H1 (cell line): ENCODE data around the gene EVC2. TPM values are rescaled to one million over a fixed set of nuclear protein-coding genes. Genes with fewer than 3 reads are reported as not detected.

Source experiments
- CTCF ChIA-PET: fragments of 300-600 bp; sonication (Branson Sonifier 250); formaldehyde crosslinking; loops from one replicate; lab custom pipeline; 2021; ENCODE audit not compliant: partially characterized antibody; lab: Charles Lee
- POLR2A ChIA-PET: fragments of 300-600 bp; sonication (Branson Sonifier 250); formaldehyde crosslinking; loops from one replicate; lab custom pipeline; 2021; ENCODE audit warnings: inconsistent platforms; ENCODE audit not compliant: partially characterized antibody; lab: Charles Lee
- DNase-seq, 2 experiments: peaks; one replicate each; pipeline versions ENCODE4 v3.0.0 to v3.0.0-alpha.2; 2010 to 2022; ENCODE audit warnings: low spot score in 2 of 2, low read depth in 1 of 2, mixed read lengths in 1 of 2
- FAIRE-seq: peaks from 2 replicates; lab custom pipeline; 2011; peaks lifted over from hg19 to GRCh38; lab: Jason Lieb, UNC
- H2AFZ ChIP-seq: 2 replicates; pipeline ENCODE4 v1.8.1; 2012; ENCODE audit warnings: low read length, inconsistent platforms
- H2AK5ac ChIP-seq: 2 replicates; pipeline ENCODE4 v1.6.1; 2013; ENCODE audit warnings: low read depth, low read length
- H2BK120ac ChIP-seq: replicated peaks from 2 replicates; pipeline ENCODE3; 2013; ENCODE audit warnings: low read depth, low read length, inconsistent platforms
- H2BK12ac ChIP-seq: 2 replicates; pipeline ENCODE4 v1.6.1; 2013; ENCODE audit warnings: low read depth, low read length
- H2BK15ac ChIP-seq: 2 replicates; pipeline ENCODE4 v1.6.1; 2013; ENCODE audit warnings: low read length
- H2BK20ac ChIP-seq: 2 replicates; pipeline ENCODE4 v1.6.1; 2013; ENCODE audit warnings: low read length
- H2BK5ac ChIP-seq: 2 replicates; pipeline ENCODE4 v1.6.1; 2013; ENCODE audit warnings: low read depth, low read length
- H3K14ac ChIP-seq: 2 replicates; pipeline ENCODE4 v1.6.1; 2013; ENCODE audit warnings: inconsistent platforms; ENCODE audit not compliant: insufficient read length
- H3K18ac ChIP-seq: 2 replicates; pipeline ENCODE4 v1.6.1; 2013; ENCODE audit warnings: low read length; ENCODE audit errors: extremely low read depth
- H3K23ac ChIP-seq: 2 replicates; pipeline ENCODE4 v1.6.1; 2013; ENCODE audit warnings: inconsistent platforms; ENCODE audit not compliant: insufficient read length
- H3K23me2 ChIP-seq: 2 replicates; pipeline ENCODE4 v1.6.1; 2013; ENCODE audit warnings: low read depth, low read length
- H3K27ac ChIP-seq: 2 replicates; pipeline ENCODE4 v1.6.1; 2011; ENCODE audit warnings: low read depth, low read length, inconsistent platforms
- H3K27me3 ChIP-seq, 4 experiments: replicated peaks in 1 of 4; 1 replicate in 1 of 4; 2 replicates in 3 of 4; pipeline versions ENCODE4 v1.6.1 to v1.8.1; 2011 to 2013; ENCODE audit warnings: low read length in 3 of 4, mild to moderate bottlenecking in 3 of 4, inconsistent platforms in 2 of 4, mixed read lengths in 2 of 4, moderate library complexity in 1 of 4; ENCODE audit not compliant: control insufficient read depth in 3 of 4, insufficient read depth in 3 of 4; ENCODE audit errors: extremely low read depth in 1 of 4
- H3K36me3 ChIP-seq, 4 experiments: 2 replicates each; pipeline versions ENCODE4 v1.6.1 to v1.8.1; 2011 to 2013; ENCODE audit warnings: mild to moderate bottlenecking in 4 of 4, low read length in 3 of 4, moderate library complexity in 2 of 4, control low read depth in 1 of 4, inconsistent platforms in 1 of 4; ENCODE audit not compliant: insufficient read depth in 4 of 4, control insufficient read depth in 2 of 4
- H3K4ac ChIP-seq: replicated peaks from 2 replicates; pipeline ENCODE3; 2013; ENCODE audit warnings: low read length, low read depth, mixed read lengths, inconsistent platforms; ENCODE audit not compliant: insufficient read length
- H3K4me1 ChIP-seq, 4 experiments: replicated peaks in 1 of 4; 1 replicate in 1 of 4; 2 replicates in 3 of 4; pipeline versions ENCODE4 v1.6.1 to v1.8.1; 2011 to 2013; ENCODE audit warnings: low read length in 3 of 4, inconsistent platforms in 2 of 4, mixed read lengths in 1 of 4; ENCODE audit not compliant: insufficient read depth in 4 of 4, control insufficient read depth in 3 of 4
- H3K4me2 ChIP-seq, 2 experiments: 2 replicates each; pipeline versions ENCODE4 v1.6.1 to v1.8.1; 2011 to 2013; ENCODE audit warnings: low read depth in 2 of 2, low read length in 2 of 2, control low read depth in 1 of 2, inconsistent platforms in 1 of 2, mild to moderate bottlenecking in 1 of 2; ENCODE audit not compliant: insufficient read depth in 1 of 2
- H3K4me3 ChIP-seq, 4 experiments: fragments of 200-600, 300-600 bp in 1 of 4; sonication (generic), shearing (Covaris generic), sonication (Bioruptor Twin) in 1 of 4; 2 replicates each; pipeline versions ENCODE4 v1.5.1 to v1.8.1; 2011 to 2016; ENCODE audit warnings: low read length in 4 of 4, low read depth in 3 of 4, control low read depth in 2 of 4, inconsistent platforms in 2 of 4, mild to moderate bottlenecking in 2 of 4, mixed read lengths in 1 of 4, moderate library complexity in 1 of 4; ENCODE audit not compliant: insufficient read depth in 2 of 4; ENCODE audit errors: extremely low read depth in 1 of 4
- H3K56ac ChIP-seq: replicated peaks from 2 replicates; pipeline ENCODE3; 2013; ENCODE audit warnings: low read depth, mild to moderate bottlenecking, mixed read lengths, low read length, inconsistent platforms; ENCODE audit not compliant: insufficient read length
- H3K79me1 ChIP-seq: 2 replicates; pipeline ENCODE4 v1.6.1; 2013; ENCODE audit warnings: low read depth, low read length, control low read depth
- H3K79me2 ChIP-seq, 2 experiments: 2 replicates each; pipeline versions ENCODE4 v1.6.1 to v1.8.1; 2012 to 2013; ENCODE audit warnings: low read length in 2 of 2, mild to moderate bottlenecking in 2 of 2, inconsistent platforms in 1 of 2; ENCODE audit not compliant: insufficient read depth in 2 of 2, control insufficient read depth in 1 of 2
- H3K9ac ChIP-seq, 4 experiments: replicated peaks in 1 of 4; 1 replicate in 1 of 4; 2 replicates in 3 of 4; pipeline versions ENCODE4 v1.6.1 to v1.8.1; 2011 to 2013; ENCODE audit warnings: low read depth in 3 of 4, low read length in 3 of 4, control low read depth in 2 of 4, mild to moderate bottlenecking in 2 of 4, moderate library complexity in 2 of 4, inconsistent platforms in 1 of 4; ENCODE audit errors: extremely low read depth in 1 of 4
- H3K9me3 ChIP-seq, 2 experiments: 2 replicates each; pipeline versions ENCODE4 v1.6.1 to v1.8.1; 2012 to 2013; ENCODE audit warnings: mild to moderate bottlenecking in 2 of 2, moderate library complexity in 2 of 2, control low read depth in 1 of 2, inconsistent platforms in 1 of 2, low read depth in 1 of 2, low read length in 1 of 2, mixed read lengths in 1 of 2; ENCODE audit not compliant: insufficient read depth in 2 of 2
- H4K20me1 ChIP-seq, 2 experiments: replicated peaks in 1 of 2; 2 replicates each; pipeline versions ENCODE3 to v1.8.1; 2011 to 2013; ENCODE audit warnings: inconsistent platforms in 2 of 2, low read length in 2 of 2, mild to moderate bottlenecking in 1 of 2; ENCODE audit not compliant: insufficient read depth in 2 of 2, control insufficient read depth in 1 of 2
- H4K5ac ChIP-seq: 2 replicates; pipeline ENCODE4 v1.6.1; 2013; ENCODE audit warnings: low read length, low read depth, mixed read lengths, inconsistent platforms; ENCODE audit not compliant: insufficient read length
- H4K8ac ChIP-seq: 2 replicates; pipeline ENCODE4 v1.8.0; 2013; ENCODE audit warnings: mild to moderate bottlenecking, moderate library complexity, low read length, inconsistent platforms; ENCODE audit not compliant: insufficient read depth; ENCODE audit errors: extremely low read depth
- H4K91ac ChIP-seq: replicated peaks from 2 replicates; pipeline ENCODE3; 2013; ENCODE audit warnings: low read length, mixed read lengths, inconsistent platforms; ENCODE audit not compliant: insufficient read length
- BACH1 ChIP-seq: IDR thresholded peaks from 2 replicates; pipeline ENCODE4 v1.6.1; 2012; ENCODE audit warnings: low read length, improper control_type of control experiment
- CEBPB ChIP-seq: IDR thresholded peaks from 2 replicates; pipeline ENCODE4 v1.6.1; 2012; ENCODE audit warnings: low read depth, low read length
- E2F6 ChIP-seq: IDR thresholded peaks from 2 replicates; pipeline ENCODE4 v1.6.1; 2012; ENCODE audit warnings: inconsistent platforms
- FOSL1 ChIP-seq: IDR thresholded peaks from 2 replicates; pipeline ENCODE4 v1.6.1; 2011; ENCODE audit warnings: mild to moderate bottlenecking, low read depth, low read length, moderate library complexity; ENCODE audit not compliant: insufficient read depth
- MAFK ChIP-seq: IDR thresholded peaks from 2 replicates; pipeline ENCODE4 v1.6.1; 2012; ENCODE audit warnings: low read depth, mild to moderate bottlenecking, improper control_type of control experiment, low read length
- NANOG ChIP-seq: IDR thresholded peaks from 2 replicates; pipeline ENCODE4 v1.6.1; 2011; ENCODE audit warnings: low read length, low read depth, mild to moderate bottlenecking, inconsistent platforms; ENCODE audit not compliant: insufficient read depth, poor library complexity, severe bottlenecking
- PHF8 ChIP-seq: fragments of 200-600 bp; sonication (generic); conservative IDR thresholded peaks from 2 replicates; pipeline ENCODE4 v1.7.1; 2012; ENCODE audit warnings: low read depth, mild to moderate bottlenecking, inconsistent platforms, low read length, moderate library complexity
- SP1 ChIP-seq: IDR thresholded peaks from 2 replicates; pipeline ENCODE4 v1.6.1; 2011; ENCODE audit warnings: low read depth, low read length
- WGBS, 2 experiments: shearing (Covaris generic) in 1 of 2; methylation state at CpG; one replicate each; pipeline versions ENCODE4 v1.1.6 to v1.1.7; 2013 to 2015; ENCODE audit warnings: low lambda C conversion rate in 2 of 2, mixed read lengths in 2 of 2, inconsistent platforms in 1 of 2, low coverage in 1 of 2, missing lambda C conversion rate in 1 of 2; ENCODE audit not compliant: insufficient replicate concordance in 2 of 2, insufficient coverage in 1 of 2, insufficient read length in 1 of 2; ENCODE audit errors: extremely low coverage in 1 of 2, missing lambda C conversion rate in 1 of 2; 5-methylcytosine and 5-hydroxymethylcytosine counted together
- polyA plus RNA-seq, 7 experiments: library from polyadenylated mRNA; depleted of rRNA in 3 of 7; stranded (reverse) in 5 of 7; unstranded in 2 of 7; fragments of >200 nt in 5 of 7; fragments of 200-250 nt in 2 of 7; gene quantifications; 1 replicate in 5 of 7; 2 replicates in 1 of 7; 4 replicates in 1 of 7; pipeline versions ENCODE4 v1.2.1 to v1.2.3, GENCODE V29; 2011 to 2013; ENCODE audit warnings: missing spikeins in 2 of 7, mixed read lengths in 2 of 7
- total RNA-seq: library from RNA; stranded (reverse); fragmentation: NEBNext Ultra II Directional; extraction: Animal tissue kit (Norgen Biotek cat#: 25700); gene quantifications from 2 replicates; pipeline ENCODE4 v1.2.1, GENCODE V29; 2021

The EVC2 gene
- total and polyA plus RNA-seq, 2 of the 8 experiments (the other 6 are each of a cell fraction or from before 2014, with no cell fraction given), result 0.73 to 5.9 TPM

GRCh38 chr4:5561286-5561685, 147.1 kb downstream of the EVC2 start:
- Histone ChIP-seq H3K79me1 (no peaks in the 10 kb centered on the region), H4K91ac (no peak overlapping the region), H4K8ac (no peak overlapping the region), H3K79me2 (no peaks in the 10 kb centered on the region), H2AK5ac (no peak overlapping the region), H3K9me3 (no peaks in the 10 kb centered on the region), H2BK120ac (no peak overlapping the region), H2BK20ac (no peak overlapping the region), H3K18ac (no peak overlapping the region), H3K23ac (no peak overlapping the region), H2BK5ac (no peak overlapping the region), H3K9ac (no peak overlapping the region), H3K56ac (no peak overlapping the region), H3K36me3 (0 out of 8 replicates have a peak, but pooled peaks cover 0 to 3% (median 0%) of the 10 kb centered on the region in 4 experiments), H2BK12ac (no peak overlapping the region), H3K27me3 (no peaks in the 10 kb centered on the region), H3K4me1 (no peaks in the 10 kb centered on the region; a peak in 1 of 7 replicates), H4K5ac (no peak overlapping the region), H3K4me3 (no peak overlapping the region), H3K14ac (no peak overlapping the region), H2BK15ac (no peak overlapping the region), H3K23me2 (no peaks in the 10 kb centered on the region), H2AFZ (no peak overlapping the region), H4K20me1 (no peaks in the 10 kb centered on the region), H3K27ac (no peak overlapping the region), H3K4me2 (no peak overlapping the region), H3K4ac (no peak overlapping the region)
- POLR2A ChIA-PET, result no interaction called here
- FAIRE-seq (no peak), DNase-seq (peak in 1 of 2 experiments; percentile 4)
- TF ChIP-seq BACH1 (no peak), MAFK (no peak), SP1 (no peak), FOSL1 (no peak), NANOG (no peak), CEBPB (no peak), PHF8 (no peak), E2F6 (no peak)
- 89% methylated on average over 4 of the region's 4 CpGs; no CpG with 5 or more reads in 1 of the 2 experiments for WGBS, 2 experiments
- CTCF ChIA-PET, result no interaction called here
